Astrocyte of the hippocampus (primary cell): Measurements from ENCODE around the gene SKAP2.

Experiments used
- DNase-seq: peaks from one replicate; pipeline ENCODE4 v3.0.0; 2011; ENCODE audit warnings: low read depth, low spot score

The SKAP2 gene

GRCh38 chr7:26864309-26865093 is at the start of gene SKAP2:
SKAP2 (minus strand) TSS chr7:26864590; CDS start chr7:26864429, 161 bp downstream.
- DNase-seq = peak; percentile 99

- DNase-seq = no peak
Observed at GRCh38 chr7:26912933-26913536, 48.6 kb upstream of the SKAP2 start.

- no peak for DNase-seq
Observed at GRCh38 chr7:26912338-26912737, 47.9 kb upstream of the SKAP2 start.

GRCh38 chr7:26910221-26910620 is 45.8 kb upstream of the SKAP2 start:
- peak; percentile 23 for DNase-seq

- peak; percentile 0 for DNase-seq
Observed at GRCh38 chr7:26900251-26900650, 35.9 kb upstream of the SKAP2 start.

GRCh38 chr7:26899519-26899918 is 35.1 kb upstream of the SKAP2 start:
- DNase-seq = no peak

- no peak for DNase-seq
Observed at GRCh38 chr7:26898891-26899290, 34.5 kb upstream of the SKAP2 start.

- no peak for DNase-seq
Observed at GRCh38 chr7:26897928-26898327, 33.5 kb upstream of the SKAP2 start.

GRCh38 chr7:26891400-26892350 is 27.3 kb upstream of the SKAP2 start:
- no peak for DNase-seq

- DNase-seq = no peak
Observed at GRCh38 chr7:26880852-26881251, 16.5 kb upstream of the SKAP2 start.

GRCh38 chr7:26879671-26880070 is 15.3 kb upstream of the SKAP2 start:
- no peak for DNase-seq

- no peak for DNase-seq
Observed at GRCh38 chr7:26868841-26869495, 4.6 kb upstream of the SKAP2 start.

GRCh38 chr7:26865094-26865388 is 651 bp upstream of the SKAP2 start:
- DNase-seq = no peak

- no peak for DNase-seq
Observed at GRCh38 chr7:26863518-26864308, 677 bp downstream of the SKAP2 start.

GRCh38 chr7:26862834-26863233 is 1.6 kb downstream of the SKAP2 start:
- no peak for DNase-seq

GRCh38 chr7:26861050-26861449 is 3.3 kb downstream of the SKAP2 start:
- no peak for DNase-seq

- no peak for DNase-seq
Observed at GRCh38 chr7:26860361-26860760, 4.0 kb downstream of the SKAP2 start.

- DNase-seq = no peak
Observed at GRCh38 chr7:26859720-26860119, 4.7 kb downstream of the SKAP2 start.

- DNase-seq = no peak
Observed at GRCh38 chr7:26858735-26859134, 5.7 kb downstream of the SKAP2 start.

GRCh38 chr7:26858241-26858715 is 6.1 kb downstream of the SKAP2 start:
- no peak for DNase-seq
